ENCODE measurements around the gene DPT.
"Not testable (repeated sequence)": the region's sequence is repeated elsewhere in the genome, so short reads cannot be mapped to it uniquely, and the experiment has no call there.

The DPT gene

GRCh38 chr1:168728473-168729404, at the start of gene DPT:
DPT (minus strand) TSS chr1:168729206; CDS start chr1:168729174, 32 bp downstream.
- no peak for DNase-seq (ENCODE audit: low read depth in 2 of 2)

GRCh38 chr1:168775366-168775765, 46.4 kb upstream of the DPT start:
- DNase-seq (ENCODE audit: low read depth in 2 of 2) = no peak

GRCh38 chr1:168774241-168774640, 45.2 kb upstream of the DPT start:
- no peak for DNase-seq (ENCODE audit: low read depth in 2 of 2)

DNA sequence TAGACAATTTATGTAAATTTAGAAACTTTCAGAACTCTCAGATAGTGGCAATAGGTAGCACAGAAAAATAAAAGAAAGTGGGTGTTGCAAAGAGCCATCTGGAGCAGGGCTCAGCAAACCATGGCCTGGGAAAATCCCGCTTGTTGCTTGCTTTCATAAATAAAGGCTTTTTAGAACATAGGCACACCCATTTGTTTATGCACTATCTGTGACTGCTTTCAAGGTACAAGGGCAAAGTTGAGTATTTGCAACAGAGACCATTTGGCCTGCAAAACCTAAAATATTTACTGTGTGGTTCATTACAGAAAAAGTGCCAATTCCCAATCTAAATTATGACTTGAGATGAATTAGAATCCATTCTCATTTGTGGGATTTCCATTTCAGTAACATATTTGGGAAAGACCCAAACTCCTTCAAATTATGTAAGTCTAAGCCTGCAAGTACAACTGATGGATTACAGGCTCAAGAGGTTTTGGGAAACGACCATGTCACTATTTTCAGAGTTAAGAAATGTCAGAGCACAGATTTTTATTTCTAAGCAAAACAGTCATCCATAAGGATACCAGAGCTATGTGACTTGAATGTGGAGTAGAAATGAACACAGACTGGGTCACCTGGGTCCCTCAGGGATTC, 43.5 kb upstream of the DPT start:
- no peak for DNase-seq (ENCODE audit: low read depth in 2 of 2)

DNA sequence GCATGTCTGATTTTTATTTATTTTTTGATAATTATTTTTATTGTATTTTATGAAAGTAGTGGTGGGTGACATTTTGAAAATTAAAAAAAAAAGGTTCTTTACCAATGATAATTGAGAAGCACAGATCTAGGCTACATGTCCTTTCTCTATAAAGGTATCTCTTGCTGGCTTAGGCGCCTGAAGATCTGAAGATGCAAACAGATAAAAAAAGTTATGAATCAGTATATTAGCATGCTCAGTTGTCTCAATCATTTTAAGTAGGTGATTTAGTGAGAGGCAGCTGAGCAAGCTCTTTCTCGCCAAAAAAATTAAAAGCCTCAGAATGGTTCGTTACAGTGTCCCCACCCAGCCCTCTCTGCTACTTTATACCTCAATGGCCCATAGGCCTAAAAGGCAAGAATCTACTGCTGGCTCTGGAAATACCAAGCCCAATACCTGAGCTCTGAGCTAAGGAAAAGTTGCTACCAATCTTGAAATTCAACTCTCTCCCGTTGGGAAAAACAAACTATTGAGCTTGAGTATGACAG, 42.2 kb upstream of the DPT start:
- no peak for DNase-seq (ENCODE audit: low read depth in 2 of 2)

DNA sequence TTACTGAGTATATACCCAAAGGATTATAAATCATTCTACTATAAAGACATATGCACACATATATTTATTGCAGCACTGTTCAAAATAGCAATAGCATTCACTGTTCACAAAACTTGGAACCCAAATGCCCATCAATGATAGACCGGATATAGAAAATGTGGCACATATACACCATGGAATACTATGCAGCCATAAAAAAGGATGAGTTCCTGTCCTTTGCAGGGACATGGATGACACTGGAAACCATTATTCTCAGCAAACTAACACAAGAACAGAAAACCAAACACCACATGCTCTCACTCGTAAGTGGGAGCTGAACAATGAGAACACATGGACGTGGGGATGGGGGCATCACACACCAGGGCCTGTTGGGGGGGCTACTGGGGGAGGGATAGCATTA, 40.9 kb upstream of the DPT start:
- DNase-seq (ENCODE audit: low read depth in 2 of 2) = not testable (repeated sequence)

DNA sequence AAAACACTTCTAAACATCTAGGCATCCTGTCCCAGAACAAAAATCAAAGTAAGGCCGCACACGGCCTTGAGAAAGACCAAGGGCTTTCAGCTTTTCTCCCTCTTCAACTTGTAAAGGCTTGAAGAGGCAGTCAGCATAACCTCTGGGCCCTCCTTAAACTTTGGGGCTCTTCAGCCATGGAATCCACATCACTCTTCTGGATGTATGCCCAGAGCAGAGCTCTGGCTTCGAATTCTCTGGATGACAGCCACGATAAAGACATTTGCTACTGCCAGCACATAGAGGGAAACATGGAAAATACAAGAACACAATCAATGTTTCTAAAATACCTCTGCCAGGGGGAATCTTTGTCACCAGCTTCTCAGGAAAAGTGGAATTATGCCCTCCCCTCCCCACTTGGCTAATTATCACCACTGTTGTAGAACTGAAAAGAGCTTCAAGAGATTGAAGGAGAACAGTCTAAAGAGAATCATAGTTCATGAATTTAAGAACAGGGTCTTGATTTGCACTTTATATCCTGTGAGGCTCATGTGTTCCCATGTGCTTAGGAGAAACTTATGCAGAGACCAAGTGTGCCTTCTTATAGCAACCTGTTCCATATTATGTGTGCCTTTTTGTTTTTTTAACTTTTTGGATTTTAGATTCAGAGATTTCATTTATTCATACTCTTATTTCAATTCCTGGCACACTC, 39.0 kb upstream of the DPT start:
- no peak for DNase-seq (ENCODE audit: low read depth in 2 of 2)

DNA sequence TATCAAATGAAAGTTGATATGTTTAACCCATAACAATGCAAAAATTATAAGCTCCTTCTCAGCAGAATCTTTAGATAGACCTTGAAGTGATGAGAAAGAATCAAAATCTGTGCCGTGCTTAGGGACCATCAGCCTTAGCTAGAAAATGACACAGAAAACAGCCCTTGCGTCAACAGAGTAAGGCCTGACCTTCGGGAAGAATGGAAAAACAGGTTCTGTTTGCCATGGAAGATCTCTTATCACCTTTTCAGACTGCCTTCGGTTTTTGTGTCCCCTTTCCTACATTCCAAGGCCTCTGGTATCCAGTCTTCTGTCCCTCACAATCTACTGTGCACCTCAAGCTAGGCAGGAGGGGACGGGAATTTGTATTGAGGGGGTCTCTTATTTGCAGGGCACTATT, 37.6 kb upstream of the DPT start:
- no peak for DNase-seq (ENCODE audit: low read depth in 2 of 2)

DNA sequence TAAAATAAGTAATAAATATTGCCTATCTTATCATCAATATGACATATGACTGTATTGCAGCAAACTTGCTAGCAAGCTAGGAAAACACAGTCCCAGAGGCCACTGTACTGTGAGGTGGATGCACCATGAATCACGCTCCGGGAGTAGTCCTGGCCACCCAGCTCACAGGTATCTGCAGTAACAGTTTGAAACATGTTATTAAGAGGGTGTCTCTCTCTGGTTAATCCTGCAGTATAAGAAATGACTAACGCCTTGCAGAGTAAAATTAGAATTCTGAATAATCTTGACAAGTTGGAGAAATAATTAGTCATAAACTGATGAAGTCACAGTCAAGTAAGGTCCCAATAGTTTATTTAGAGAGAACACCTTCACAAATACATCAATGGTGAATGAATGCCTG, 34.0 kb upstream of the DPT start:
- DNase-seq (ENCODE audit: low read depth in 2 of 2) = peak in 1 of 2 donors; percentile 5

- DNase-seq (ENCODE audit: low read depth in 2 of 2) = no peak
Observed at GRCh38 chr1:168762473-168762872, 33.5 kb upstream of the DPT start.

DNA sequence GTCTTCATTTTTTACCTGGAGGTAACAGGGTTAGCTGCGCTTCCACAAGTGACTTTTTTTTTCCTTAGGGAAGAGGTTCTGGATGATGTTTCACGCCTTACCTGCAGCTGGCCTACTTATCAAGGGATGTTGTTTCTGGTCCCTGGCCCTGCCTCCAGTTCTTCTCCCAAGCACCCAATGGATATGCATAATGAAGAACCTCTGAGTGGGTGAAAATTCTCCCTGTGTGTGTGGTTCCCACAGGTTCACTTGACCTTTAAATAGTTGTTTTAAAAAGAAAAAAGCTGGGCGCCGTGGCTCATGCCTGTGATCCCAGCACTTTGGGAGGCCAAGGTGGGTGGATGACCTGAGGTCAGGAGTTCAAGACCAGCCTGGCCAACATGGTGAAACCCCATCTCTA, 31.8 kb upstream of the DPT start:
- DNase-seq (ENCODE audit: low read depth in 2 of 2) = no peak

DNA sequence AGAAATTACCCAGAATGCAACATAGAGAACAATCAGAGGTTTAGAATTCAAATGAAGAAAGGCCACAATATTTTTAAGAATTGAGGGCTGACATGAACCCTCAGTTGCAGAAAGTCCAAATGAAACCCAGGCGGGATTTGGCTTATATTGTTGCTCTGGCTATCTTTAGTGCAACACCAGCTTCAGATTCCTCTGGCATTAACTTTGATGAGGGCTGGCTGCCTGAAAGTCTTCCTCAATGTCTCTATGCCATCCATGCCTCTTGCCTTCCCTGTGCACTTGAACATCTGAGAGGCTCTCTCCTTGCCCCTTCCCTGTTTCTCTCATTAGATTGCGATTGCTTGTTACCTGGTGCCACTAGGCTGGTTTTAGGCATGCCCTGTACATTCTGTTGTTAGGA, 31.2 kb upstream of the DPT start:
- no peak for DNase-seq (ENCODE audit: low read depth in 2 of 2)

- DNase-seq (ENCODE audit: low read depth in 2 of 2) = no peak
Observed at GRCh38 chr1:168759077-168759476, 30.1 kb upstream of the DPT start.

- no peak for DNase-seq (ENCODE audit: low read depth in 2 of 2)
Observed at GRCh38 chr1:168758503-168758902, 29.5 kb upstream of the DPT start.

DNA sequence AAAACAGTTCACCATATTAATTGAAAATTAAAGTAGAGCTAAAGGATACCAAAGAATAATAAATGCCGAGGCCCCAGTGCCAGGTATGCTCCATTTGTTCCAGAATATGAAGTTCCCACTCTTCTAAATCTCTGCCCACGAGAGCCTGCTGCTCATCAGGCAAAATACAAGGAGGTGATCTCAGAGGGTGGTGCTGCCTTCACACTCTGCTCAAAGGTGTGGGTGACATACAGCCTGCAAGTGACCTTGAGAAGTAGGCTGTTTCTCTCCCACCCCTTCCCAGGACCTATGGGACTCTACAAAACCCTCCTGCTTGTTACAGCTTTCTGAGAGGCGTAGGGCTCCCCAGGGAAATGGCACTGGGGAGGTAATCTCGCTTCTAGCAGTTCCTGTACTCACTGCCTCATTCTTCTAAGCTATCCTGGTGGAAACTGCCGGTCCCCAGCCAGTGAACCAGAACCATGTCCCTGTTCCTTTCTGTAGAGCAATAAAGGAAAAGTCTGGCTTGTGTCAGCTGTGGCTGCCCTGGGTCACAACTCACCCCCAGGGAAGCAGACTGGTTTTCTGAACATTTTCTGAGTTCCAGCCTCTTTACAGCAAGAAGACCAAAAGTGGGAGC, 26.9 kb upstream of the DPT start:
- DNase-seq (ENCODE audit: low read depth in 2 of 2) = no peak

DNA sequence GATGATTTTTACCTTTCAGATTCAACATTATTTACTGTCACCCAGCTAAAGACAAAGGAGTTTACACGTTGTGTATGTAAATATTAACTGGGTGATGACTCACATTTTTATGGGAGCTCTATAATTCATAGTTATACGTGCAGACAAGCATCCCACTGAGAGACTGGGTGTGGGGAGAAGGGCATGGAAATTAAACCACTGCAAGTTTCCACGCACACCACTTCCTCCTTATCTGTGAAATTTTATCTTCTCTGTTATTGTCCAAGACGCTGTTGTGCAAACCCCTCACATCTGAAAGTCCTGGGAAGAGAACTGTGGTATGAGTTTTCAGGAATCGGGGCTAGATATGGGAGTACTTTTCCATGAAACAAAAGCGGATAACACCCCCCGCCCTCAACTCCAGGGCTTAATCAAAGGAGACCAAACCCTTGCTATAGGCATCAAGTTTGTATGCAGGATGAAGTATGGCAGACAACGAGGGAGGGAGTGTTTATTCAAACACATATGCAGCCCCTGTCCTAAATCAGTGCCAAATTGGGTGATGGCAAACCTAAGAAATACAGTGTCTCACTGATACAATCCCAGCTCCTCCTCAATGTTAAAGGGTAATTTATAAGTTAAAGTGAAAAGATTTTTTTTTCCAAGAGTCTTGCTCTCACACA, 23.3 kb upstream of the DPT start:
- DNase-seq (ENCODE audit: low read depth in 2 of 2) = no peak

- DNase-seq (ENCODE audit: low read depth in 2 of 2) = no peak
Observed at GRCh38 chr1:168751195-168751650, 22.2 kb upstream of the DPT start.

DNA sequence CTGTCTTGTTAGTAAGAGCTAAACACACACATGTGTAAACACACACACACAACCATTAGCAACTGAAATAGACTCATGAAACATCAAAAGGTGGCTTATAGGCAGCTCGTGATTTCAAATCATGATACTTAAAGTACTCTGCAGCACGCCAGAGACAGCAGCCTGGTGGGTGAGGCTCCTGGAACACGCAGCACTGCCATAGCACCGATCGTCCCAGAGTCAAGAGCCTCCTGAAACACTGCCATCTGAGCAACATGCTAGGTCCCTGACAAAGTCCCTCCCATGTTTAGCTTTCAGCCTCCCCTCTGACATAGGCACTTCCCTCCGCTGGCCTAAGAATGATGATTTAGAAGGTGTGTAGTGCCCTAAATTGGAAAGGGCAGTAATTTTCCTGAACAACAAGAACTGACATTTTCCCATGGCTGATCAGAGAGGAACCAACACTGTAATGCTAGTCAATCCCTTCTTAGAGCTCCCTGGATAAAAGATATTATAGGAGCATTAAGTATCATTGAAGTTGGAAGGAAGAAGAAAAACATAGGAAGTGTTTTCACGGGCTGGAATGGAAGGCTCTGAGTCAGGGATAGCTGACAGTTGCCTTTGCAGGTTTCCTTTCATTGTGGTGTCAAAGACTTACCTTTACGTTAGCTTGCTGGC, 14.1 kb upstream of the DPT start:
- DNase-seq (ENCODE audit: low read depth in 2 of 2) = no peak

- no peak for DNase-seq (ENCODE audit: low read depth in 2 of 2)
Observed at GRCh38 chr1:168742386-168742785, 13.4 kb upstream of the DPT start.

DNA sequence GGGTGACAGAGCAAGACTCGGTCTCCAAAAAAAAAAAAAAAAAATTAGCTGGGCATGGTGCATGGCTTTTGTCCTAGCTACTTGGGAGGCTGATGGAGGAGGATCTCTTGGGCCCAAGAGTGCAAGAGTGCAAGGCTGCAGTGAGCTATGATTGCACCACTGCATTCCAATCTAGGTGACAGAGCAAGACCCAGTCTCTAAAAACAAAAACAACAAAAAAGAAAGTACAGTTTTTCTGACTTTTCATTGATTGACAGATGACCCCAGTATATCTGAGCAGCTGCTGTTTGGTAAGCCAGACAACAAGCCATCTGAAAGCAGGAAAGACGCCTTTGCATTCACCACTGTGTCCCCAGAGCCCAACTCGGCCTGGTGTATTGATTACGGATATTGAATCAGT, 10.9 kb upstream of the DPT start:
- DNase-seq (ENCODE audit: low read depth in 2 of 2) = no peak

GRCh38 chr1:168736520-168736919, 7.5 kb upstream of the DPT start:
- no peak for DNase-seq (ENCODE audit: low read depth in 2 of 2)

Data from stimulated activated CD4-positive, alpha-beta T cell treated with anti-CD3 and anti-CD28 coated beads, Interleukin-1b, Interleukin-23, amount 100 ng/mL, for 4 hours (primary cell).